ENCODE results near the gene TFAP2C.

GRCh38 chr20:56663660-56664059 lies 34.6 kb downstream of the TFAP2C start:
- no peak for TF ChIP-seq CTCF (IDR thresholded peaks at IDR 0.05; ENCODE audit: low read length)
- no peak for TF ChIP-seq EZH2 (optimal IDR thresholded peaks at IDR 0.05; ENCODE audit: low read depth, low read length)

All from MM.1S (cell line).